NB4 (cell line): Measurements from ENCODE around the gene TMEM184A.

Source experiments
- MAX ChIP-seq: IDR thresholded peaks from 2 replicates; pipeline ENCODE4 v1.6.1; 2011; ENCODE audit warnings: low read depth, low read length
- POLR2A ChIP-seq: IDR thresholded peaks from 2 replicates; pipeline ENCODE4 v1.6.1; 2011; ENCODE audit warnings: mild to moderate bottlenecking; ENCODE audit not compliant: insufficient read length; ENCODE audit errors: extremely low read depth
- TF ChIP-seq, protein P1 (sequence below): IDR thresholded peaks from one replicate; pipeline ENCODE4 v1.5.1; 2012; ENCODE audit warnings: low read depth, low read length

DNA sequence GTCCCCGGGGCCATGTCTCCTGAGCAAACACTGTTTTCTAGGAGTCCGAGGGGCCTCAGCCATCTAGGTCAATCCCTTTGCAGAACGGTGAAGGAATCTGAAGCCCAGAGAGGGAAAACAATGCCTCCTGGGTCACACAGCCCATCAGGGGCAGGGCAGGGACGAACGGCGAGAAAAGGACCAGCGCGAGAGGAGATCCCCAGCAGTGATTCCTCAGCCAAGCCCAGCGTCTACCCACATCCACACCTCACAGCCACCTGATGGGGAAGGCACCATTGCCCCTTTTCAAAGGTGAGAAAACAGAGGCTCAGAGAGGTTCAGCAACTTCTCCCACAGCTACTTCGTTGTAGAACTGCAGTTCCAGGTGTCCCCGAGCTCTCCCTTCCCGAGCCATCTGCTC is 31.7 kb upstream of the TMEM184A start:
- TF ChIP-seq, protein P1, sequence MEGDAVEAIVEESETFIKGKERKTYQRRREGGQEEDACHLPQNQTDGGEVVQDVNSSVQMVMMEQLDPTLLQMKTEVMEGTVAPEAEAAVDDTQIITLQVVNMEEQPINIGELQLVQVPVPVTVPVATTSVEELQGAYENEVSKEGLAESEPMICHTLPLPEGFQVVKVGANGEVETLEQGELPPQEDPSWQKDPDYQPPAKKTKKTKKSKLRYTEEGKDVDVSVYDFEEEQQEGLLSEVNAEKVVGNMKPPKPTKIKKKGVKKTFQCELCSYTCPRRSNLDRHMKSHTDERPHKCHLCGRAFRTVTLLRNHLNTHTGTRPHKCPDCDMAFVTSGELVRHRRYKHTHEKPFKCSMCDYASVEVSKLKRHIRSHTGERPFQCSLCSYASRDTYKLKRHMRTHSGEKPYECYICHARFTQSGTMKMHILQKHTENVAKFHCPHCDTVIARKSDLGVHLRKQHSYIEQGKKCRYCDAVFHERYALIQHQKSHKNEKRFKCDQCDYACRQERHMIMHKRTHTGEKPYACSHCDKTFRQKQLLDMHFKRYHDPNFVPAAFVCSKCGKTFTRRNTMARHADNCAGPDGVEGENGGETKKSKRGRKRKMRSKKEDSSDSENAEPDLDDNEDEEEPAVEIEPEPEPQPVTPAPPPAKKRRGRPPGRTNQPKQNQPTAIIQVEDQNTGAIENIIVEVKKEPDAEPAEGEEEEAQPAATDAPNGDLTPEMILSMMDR: no peak
- no peak for TF ChIP-seq POLR2A
- TF ChIP-seq MAX: no peak
